GM20431 (cell line): ENCODE measurements around the gene FIBCD1.

Experiments
- in situ Hi-C: fragments of 300-500 bp; cut with MseI, MboI; formaldehyde crosslinking; loops from one replicate; pipeline ENCODE4 v1.15.0; 2020; ENCODE audit warnings: low sequenced_read_pairs; ENCODE audit not compliant: unreplicated experiment

The FIBCD1 gene

DNA sequence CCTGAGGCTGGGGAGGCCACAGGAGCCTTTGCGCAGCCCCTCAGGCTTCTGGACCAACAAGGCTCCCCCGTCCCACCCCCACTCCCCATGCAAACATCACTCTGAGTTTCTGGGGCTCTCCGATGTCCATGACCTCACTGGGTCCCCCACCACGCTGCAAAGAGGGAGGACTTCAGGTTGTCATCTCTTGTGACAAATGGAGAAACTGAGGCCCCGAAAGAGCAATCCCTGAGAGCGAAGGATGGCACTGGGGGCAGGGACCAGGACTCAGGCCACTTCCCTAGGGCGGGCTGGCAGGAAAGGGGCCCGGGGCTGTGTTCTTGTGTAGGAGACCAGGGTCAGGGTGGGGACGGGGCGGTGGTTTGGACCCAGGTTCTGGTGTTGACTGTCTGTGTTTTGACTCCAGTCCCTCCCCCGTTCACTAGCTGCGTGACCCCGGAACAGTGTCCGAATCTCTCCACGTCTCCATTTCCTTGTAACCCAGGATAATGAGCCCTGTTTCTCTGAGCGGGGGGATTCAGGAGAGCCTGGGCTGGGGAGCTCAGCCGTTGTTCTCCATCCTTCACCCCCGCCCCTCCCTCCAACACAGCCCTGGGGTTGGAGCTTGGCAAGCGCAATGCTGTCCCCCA lies 13.9 kb downstream of the FIBCD1 start:
- in situ Hi-C loops: no loop called here

DNA sequence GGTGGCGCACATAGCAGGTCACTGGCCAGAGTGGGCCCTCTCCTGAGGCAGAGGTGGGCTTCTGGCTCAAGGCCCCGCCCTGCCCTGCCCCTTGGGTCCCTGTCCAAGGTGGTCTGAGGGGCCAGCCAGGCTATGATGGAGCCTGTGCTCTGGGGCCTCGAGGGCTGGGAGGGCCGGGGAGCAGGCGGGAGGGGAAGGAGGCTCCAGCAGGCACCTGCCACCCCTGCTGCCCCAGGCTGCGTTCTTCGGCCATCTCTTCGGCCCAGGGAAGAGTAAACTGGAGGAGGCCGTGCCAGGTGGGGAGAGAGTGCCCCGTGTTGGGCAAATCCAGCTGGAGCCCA lies 14.6 kb downstream of the FIBCD1 start:
- in situ Hi-C loops: no loop called here

DNA sequence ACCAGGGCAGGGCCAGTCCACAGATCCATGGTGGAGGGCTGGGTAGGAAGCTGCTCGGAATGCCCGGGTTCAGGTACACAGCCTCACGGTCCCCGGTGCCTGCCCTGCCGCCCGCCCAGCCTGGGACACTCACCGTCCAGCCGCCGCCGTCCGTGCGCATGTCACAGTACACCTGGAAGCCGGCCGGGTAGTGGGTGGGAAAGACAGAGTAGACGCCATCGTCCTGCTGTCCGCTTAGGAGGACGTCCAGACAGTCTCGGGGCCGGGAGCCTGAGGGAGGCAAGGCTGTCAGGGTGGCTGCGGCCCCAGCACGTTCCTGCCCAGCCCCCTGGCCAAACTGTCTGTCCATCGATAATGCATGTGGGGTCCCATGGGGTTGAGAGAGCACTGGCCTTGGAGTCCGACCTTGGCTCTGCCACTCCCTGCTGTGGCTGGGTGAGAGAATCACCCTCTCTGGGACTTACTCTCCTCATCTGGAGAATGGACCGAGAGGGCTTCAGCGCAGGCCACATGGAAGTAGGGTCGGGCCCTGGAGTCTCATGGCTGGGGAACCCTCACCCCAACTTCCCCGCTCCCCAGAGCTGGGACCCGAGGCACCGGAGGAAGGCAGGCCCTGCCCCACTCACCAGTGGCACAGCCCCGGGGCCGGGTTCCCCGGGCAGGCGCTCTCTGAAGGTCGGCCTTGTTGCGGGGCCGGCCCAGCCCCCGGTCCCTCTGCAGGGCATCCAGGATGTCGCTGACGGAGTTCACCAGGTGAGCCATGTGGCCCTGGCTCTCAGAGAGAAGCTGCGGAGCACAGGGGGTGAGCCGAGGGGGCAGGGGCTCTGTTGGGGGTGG lies 15.2 kb downstream of the FIBCD1 start:
- in situ Hi-C loops: no loop called here

DNA sequence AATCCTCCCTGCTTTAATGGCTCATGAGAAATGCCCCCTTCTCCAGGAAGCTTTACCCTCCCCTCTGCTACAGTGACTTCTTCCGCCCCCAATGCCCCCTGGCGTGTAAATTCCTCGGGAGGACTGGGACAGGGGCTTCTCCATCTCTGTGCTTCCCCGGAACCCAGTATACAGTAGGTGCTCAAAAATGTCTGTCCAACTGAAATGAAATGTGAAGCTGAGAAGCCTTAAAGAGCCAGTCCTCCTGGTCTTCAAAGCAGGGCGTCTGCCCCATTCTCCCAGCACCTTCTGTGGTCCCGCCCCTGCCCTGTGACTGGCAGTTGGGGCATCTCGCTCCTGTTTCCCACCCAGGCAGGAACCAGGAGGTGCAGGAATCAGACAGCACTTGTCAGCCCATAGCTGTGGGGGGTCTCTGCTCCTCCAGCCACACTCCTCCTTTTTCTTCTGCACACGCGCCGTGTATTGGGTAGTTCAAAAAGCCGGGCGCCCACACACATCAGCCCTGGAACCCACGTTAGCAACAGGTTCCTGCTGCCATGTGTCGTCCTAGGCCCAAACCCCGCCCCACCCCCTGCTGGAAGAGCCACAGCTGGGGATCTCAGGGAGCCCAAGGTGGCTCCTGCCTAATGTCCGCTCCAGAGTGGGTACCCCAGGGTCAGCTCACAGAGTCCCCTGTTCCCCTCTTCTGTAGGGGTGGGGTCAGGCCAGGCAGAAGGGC lies 16.0 kb downstream of the FIBCD1 start:
- in situ Hi-C loops: no loop called here

DNA sequence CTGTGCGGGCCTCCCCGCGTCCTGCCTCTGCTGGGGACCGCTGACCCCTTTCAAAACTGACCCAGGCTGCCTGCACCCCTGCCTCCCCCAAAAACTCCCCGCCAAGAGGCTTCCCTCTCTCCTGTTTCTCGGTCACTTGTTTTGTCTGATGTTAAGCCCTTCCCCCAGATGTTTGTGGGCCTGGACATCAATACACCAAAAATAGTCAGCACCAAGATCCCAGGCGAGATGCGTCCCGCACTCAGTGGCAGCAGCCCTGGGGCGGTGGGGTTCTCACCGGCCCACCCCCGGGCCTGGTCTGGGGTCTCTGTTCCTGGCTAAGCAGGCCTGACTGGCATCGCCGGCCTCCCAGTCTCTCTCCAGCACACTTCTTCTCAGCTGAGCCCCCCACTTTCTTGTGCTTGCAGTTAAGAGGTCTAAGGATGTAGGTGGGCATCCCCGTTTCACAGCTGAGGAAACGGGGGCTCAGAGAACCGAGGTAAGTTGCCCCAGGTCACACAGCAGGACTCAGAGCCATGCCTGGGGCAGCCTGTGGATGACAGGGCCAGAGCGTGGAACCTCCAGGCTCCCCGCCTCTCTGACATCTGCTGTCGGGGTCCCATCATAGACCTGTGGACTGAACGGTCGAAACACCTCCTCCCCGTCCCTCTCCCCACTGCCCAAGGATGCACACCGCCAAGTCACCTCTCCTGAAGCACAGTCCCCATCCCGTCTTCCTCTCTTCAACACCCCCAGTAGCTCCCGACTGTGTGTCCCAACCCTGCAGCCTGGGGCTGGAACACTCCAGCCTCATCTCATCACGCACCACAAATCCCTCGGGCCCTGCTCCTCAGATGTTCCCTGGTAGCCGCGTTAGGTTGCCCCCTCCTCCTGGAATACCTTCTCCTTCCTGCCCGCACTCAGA lies 16.8 kb downstream of the FIBCD1 start:
- in situ Hi-C loops: no loop called here

DNA sequence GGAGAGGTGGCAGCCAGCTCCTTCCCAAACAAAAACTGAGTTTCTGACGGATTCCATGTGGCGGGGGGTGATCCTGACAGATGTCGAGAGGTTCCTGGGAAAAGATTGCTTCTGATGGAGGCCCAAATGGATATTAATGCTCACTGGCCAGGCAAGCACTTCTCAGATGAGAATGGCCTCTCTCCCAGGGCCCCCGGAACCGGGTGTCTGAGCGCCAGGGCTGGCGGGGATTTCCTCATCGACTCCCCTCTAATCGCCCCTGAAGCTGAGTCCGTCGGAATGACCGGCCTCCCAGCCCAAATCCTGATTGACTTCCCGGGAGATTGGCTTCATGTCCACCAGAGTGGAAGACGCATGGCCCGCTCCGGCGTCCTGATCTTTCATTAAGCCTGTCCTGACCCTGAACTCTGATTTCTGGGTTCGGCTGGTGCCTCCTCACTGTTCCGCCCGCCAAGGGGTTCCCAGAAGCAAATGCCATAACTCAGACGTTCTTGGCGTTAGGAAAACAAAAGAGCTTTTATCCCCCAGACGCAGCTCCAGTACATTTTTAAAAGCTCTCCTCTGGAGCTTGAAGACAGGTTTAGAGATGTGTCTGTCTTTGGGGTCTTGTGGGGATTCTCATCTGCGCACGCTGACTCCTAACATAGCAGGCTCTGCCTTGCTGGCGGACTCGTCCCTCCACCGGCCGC lies 17.6 kb downstream of the FIBCD1 start:
- in situ Hi-C loops: no loop called here

DNA sequence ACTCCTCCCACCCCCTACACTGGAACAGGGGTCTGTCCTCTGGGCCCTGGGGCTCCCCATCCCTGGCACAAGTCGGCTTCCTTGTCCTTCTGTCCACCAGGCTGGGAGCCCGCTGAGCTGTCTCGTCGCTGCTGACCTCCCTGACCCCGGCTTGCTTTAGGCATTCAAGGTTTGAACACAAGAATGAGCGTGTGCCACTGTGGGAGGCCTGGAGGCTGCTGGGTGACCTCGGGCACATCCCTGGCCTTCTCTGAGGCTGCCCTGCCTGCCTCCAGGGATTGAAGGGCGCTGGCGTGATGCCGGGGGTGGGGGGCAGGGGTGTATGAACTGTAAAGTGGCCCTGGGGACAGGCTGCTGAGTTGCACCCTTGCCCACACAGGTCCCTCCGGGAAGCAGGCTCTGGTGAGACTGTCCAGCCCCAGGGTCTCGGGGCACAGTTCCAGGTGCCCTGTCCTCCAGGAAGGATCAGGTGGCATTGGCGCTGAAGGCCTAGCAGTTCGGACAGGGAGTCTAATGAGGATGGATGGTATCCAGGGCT lies 18.2 kb downstream of the FIBCD1 start:
- in situ Hi-C loops: no loop called here

DNA sequence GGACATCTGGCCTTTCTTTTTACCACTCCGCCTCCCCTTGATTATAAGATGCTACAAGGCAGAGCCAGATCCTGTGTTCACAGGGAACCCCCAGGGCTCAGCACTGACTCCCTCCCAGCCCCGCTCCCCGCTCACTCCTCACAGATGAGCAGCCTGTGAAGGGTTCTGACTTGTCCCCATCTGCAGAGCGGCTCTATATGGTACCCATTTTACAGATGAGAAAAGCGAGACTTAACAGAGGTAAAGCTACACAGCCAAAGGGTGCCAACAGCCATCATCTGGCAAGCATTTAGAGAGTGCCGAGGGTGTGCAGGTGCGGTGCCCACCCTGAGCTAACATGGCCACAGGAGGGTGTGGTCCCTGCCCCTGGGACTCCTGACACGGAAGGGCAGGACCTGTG lies 18.8 kb downstream of the FIBCD1 start:
- in situ Hi-C loops: no loop called here

DNA sequence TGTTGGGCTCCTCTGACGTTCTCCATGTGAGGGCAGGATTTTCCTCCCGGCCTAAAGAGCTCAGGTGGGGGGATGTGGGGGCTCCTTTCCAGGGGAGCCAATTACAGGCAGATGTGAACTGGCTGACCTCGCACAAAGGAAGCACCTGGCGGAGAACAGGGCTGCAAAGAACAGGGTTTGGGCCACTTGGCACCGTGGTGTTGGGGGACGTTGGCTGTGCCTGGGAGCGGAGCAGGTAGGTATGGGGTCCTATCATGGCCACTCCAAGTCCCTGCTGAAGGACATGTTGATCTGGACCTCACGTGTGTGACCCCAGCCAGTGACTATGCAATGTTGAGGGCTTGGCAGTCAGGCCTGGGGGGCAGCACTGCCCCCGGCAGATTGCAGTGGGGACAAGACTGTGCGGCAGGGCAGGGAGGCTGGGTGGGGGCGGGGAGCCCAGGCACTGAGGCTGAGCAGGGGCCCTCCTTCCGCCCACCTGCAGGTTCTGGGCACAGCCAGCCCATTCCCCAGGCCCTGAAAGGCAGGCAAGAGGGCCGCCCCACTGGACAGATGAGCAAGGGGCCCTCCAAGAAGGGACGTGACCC lies 19.4 kb downstream of the FIBCD1 start:
- in situ Hi-C loops: no loop called here

DNA sequence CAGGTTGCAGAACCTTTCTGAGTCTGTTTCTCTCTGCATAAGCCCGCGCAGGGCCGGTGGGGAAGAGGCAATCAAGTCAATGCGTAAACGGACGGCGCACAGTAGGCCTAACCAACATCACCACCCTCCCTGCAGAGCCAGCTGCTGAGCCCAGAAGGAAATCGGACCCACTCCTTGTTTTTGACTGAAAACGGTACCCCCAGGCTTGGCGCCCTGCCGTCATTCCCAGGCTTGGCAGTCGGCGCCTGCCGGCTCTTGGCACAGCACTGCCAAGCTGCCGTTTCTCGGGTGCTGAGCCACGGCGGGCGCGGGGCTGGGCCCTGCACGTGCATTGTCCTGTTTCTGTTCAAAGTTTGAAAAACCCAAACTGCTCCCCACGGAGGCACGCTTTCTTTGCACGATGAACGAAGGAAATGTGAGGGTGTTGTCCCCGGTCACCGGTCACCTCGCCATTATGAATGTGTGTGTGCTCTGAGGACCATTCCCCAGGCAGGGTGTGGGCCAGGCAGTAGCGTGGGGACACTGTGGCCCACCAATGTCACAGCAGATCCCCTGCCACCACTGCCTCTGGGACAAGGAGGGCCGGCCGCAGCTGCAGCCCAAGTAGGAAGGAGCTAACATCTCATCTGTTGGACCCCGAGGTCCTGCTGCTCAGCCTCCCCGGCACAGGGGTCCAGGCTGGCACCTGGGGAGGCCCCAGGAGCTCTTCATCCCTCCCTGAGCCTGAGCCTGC lies 20.1 kb downstream of the FIBCD1 start:
- in situ Hi-C loops: no loop called here

DNA sequence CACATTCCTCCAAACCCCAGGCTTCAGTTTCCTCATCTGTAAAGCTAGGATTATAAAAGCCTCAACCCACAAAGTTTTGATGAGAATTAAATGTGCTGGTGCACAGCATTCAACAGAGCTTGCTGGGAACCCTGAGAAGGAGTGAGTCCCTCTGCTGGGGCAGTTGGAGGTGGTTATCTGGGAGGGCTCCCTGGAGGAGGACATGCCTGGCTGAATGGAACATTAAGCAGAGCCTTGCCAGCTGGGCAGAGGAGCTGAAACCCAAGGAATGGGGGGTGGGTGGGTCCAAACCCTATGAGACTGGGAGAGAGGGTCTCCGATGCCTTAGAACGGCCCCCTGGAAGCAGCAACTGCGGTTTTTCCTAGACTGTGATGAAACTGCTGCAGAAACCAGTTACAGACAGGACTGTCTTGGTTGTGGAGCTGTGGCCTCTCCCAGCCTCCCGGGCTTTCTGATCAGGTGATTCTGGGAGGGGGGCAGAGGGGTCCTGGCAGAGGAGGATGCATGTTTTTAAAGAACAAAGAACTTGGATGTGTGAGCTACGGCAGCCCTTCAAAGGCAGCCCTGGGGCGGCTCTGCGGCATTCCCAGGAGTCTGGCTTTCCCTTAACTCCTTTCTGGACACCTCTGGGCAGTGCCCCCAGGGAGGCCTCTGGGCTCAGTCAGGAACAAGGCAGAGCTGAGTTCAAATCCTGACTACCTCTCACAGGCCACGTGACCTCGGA lies 20.8 kb downstream of the FIBCD1 start:
- in situ Hi-C loops: no loop called here

DNA sequence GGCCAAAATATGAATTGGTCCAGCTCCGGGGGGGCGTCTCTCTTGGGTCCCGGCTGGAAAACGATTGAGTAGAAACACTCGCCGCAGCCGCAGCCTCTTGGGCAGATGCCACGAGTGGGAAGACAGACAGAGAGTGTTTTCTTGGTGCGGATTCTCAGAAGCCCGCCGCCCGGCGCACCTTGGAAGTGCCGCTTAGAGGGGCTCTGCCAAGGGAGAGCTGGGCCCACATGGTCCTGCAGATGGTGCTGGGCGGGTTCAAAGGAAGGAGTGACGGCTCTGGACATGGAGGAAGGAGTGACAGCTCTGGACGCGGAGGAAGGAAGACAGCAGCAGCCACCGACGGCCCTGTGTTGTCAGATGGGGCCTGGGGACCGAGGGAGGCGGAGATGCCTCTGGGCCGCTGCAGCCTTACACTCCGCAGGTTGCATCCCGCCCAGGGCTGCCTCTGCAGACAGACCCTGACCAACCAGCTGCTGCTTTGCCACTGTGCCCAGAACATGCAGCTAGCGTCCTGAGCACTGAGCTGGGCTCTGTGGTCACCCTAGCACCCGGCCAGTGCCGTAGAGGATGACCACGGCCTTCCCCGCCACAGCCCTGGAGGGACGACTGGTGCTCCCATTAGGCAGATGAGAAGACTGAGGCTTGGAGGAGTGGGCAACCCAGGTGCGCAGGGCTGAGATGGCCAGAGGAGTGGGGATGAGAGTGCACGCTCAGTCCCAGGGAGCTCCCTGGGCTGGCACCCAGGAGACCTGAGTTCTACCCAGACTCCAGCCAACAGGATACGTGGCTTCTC lies 21.7 kb downstream of the FIBCD1 start:
- in situ Hi-C loops: no loop called here

DNA sequence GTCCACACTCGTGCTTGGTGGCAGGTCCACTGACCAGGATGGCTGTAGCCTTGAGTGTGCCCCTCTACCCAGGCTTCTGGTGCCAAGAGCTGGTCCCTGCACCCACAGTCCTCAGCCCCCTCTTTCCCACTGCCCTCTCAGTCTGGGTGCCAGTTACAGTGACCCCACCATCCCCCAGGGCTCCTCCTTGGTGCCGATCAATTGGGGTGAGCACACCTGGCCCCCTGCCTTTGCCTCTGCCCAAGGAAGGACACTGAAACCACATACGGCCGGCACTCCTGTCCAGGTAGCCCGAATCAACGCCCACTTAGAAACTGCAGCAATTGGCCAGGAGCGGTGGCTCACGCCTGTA lies 24.0 kb downstream of the FIBCD1 start:
- in situ Hi-C loops: no loop called here

DNA sequence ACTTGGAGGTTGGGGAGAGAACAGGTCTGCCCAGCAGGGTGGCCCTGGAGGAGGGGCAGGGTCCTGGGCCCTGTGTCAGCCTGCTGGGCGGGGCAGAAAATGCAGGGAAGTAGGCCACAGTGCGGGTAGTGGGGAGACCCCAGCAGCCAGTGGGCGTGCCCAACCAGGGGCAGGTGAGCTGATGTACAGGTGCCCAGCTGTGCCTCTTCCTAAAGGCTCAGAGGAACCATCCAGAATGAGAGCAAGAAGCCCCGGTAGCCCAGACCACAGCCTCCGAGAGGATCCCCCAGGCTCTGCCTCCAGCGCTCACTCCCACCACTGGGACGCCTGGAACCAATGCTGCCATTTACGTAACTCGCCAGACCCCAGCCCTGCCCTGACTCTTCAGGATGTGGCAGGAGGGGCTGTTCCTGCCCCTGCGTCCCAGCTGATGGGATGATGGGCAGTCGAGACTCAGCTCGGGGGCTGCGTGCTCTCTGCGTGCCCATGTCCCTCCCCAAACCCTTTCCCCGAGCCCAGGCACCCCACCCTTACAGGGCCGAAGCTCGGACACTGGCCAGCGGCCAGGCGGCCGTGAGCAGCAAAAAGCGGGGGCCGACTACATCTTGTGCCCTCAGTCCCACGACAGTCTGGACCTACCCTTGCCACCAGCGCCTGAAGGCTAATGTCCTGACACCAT lies 24.5 kb downstream of the FIBCD1 start:
- in situ Hi-C loops: no loop called here

DNA sequence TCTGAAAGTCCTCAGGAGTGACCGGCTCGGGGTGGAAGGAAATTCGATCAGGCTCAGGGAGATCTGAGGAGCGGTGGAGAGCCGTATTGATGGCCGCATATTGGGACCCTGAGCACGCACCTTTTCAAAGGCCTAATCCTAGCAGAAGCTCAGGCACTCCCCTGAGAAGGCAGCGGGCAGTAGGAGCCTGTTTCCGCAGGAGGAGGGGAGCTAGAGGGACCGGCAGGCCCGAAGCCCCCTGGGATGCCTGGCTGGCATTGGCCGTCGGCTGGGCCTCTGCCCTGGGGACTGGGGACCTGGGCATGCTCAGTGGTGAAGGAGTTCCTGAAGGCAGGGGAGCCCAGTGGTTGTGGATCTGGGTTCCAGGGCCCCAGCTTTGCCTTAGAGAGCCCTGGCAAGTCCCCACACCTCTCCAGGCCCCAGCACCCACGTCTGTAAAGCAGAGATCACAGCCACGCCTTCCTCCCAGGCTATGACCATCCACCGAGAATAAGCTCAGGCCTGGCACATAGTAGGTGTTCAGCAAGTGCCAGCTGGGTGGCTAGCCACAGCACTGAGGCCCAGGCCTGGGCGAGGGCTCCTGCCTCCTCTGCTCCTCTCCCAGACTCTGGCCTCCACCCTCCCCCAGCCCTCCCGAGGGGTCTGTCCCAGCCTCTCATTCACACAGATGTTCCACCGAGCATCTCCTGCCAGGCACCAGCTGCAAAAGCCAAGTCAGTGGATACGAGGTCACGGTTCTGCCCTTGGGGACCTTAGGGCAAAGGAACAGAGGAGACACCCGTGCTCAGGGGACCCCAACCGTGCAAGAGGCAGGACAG lies 25.2 kb downstream of the FIBCD1 start:
- in situ Hi-C loops: no loop called here
